GM19351 (cell line): ENCODE data around the gene PHACTR1.

Experiments used
- ATAC-seq: cut with Tn5 transposase; IDR thresholded peaks from one replicate; pipeline ENCODE4 v1.9.1; 2021; ENCODE audit warnings: mild to moderate bottlenecking, moderate library complexity; ENCODE audit not compliant: unreplicated experiment

The PHACTR1 gene

DNA sequence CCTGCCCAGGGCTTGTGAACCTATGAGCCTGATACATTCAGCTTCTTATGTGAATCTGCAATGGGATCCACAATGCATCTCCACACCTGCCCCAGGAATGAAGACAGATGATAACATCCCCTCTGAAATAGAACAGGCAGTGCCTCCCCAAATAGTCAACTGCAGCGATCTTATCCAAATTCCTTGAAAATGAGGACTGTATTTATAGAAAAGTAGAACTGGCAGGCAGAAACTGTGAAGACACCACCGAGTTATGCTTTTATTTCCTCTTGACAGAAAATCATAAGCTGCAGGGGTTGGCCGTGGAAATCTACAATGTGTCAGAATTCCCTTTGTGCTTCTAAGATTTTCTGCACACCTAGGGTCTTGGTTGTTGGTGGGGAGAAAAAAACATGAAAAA, 341.5 kb downstream of the PHACTR1 start:
- no peak for ATAC-seq

DNA sequence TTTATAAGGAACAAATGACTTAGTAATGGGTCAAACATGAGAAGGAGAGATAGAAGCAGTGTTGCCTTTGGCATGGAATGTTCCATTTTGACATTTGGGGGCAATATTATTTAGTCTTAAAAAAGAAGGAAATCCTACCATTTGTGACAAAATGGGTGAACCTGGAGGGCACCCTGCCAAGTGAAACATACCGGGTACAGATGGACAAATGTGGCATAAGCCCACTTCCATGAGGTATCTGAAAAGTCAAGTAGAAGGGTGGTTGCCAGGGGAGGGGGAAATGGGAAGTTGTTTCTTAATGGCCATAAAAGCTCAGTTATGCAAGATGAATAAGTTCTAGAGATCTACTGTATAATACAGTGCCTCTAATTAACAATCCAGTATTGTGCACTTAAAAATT, 342.5 kb downstream of the PHACTR1 start:
- ATAC-seq = no peak

DNA sequence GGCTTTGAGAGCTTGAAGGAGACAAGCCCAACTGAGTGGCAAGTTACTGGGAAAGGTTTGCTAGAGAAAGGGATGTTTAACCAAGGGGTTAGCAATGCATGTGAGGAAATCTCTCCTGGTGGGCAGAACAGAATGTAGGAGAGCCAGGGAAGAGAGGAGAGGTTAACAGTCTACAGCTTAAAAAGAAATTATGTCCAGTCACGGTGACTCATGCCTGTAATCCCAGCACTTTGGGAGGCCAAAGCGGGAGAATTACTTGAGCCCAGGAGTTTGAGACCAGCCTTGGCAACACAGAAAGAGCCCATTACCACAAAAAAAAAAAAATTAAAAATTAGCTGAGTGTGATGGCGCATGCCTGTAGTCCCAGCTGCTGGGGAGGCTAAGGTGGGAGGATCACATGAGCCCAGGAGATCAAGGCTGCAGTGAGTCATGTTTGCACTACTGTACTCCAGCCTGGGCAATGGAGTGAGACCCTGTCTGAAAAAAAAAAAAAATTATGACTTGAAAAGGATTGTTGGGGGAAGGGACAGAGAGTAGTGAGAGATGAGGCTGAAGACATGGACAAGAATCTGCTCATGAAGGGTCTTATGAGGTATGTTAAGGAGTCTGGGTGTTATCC, 346.8 kb downstream of the PHACTR1 start:
- no peak for ATAC-seq

- ATAC-seq = no peak
These were observed 349.0 kb downstream of the PHACTR1 start for GRCh38 chr6:13065581-13065980.

DNA sequence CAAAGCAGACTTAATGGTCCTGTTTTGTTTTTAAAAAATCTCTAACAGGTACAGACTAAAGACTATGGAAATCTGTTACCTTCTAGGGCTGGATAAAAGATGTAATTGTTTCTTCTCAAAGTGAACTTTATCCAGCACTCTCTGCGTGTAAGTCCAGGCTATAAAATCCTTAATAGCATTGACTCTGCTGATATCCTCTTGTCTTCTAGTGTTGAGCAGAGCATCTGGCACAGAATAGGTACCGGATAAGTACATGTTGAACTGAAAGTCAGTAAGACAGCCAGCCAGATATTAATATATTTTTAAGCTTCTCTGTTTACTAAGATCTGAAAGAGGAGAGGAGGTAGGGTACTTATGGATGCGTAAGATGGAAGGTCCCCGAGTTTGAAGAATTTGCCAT, 349.5 kb downstream of the PHACTR1 start:
- no peak for ATAC-seq

DNA sequence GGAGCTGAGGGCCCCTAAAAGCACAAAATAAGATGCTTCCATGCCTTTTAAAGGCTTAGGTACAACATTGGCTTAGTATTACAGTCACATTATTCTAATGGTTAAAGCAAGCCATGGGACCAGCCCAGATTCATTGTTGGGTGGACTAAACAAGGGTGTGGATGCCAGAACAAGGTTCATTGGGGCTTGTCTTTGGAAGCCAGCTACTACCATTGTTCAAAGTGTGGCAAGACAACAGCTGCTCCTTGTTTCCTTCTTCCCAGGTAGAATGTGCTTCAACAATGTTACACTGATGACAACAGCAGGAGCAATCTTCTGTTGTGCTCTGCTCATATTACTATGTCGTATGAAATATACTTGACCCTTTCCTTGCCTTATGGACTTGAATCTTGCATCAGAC, 350.3 kb downstream of the PHACTR1 start:
- no peak for ATAC-seq

- no peak for ATAC-seq
These were observed 352.1 kb downstream of the PHACTR1 start for GRCh38 chr6:13068586-13069210.

- no peak for ATAC-seq
These were observed 355.2 kb downstream of the PHACTR1 start for GRCh38 chr6:13071550-13072345.

DNA sequence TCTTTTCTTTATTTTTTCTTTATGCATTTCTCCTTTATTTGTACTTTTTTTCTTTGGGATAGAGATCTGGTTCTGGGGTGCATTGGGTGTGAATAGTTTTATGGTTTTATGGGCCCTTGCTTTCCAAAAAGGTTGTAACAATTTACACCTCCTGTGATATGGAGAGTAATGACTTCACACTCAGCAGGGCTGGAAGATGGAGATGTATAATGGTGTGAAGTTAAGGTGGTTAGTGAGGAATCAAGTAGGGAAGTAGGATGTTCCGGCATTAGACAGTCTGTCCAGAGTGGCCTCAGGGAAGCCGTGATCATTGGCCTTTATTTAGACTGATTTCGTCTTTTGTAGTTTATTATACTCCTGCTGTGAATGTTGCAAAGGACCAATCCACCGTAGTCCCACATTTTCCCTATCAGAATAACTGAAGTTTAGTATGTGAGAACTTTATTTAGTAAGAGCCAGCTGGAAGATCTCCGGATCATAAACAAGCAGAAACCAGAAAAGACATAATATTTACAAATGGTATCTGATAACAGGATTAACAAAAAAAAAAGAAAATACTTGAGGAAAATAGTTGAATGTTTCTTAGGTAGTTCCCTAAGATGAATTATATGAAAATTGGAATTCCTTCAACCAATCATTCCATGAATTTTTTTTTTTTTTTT, 356.2 kb downstream of the PHACTR1 start:
- ATAC-seq = no peak

- no peak for ATAC-seq
These were observed 358.0 kb downstream of the PHACTR1 start for GRCh38 chr6:13074415-13075140.

DNA sequence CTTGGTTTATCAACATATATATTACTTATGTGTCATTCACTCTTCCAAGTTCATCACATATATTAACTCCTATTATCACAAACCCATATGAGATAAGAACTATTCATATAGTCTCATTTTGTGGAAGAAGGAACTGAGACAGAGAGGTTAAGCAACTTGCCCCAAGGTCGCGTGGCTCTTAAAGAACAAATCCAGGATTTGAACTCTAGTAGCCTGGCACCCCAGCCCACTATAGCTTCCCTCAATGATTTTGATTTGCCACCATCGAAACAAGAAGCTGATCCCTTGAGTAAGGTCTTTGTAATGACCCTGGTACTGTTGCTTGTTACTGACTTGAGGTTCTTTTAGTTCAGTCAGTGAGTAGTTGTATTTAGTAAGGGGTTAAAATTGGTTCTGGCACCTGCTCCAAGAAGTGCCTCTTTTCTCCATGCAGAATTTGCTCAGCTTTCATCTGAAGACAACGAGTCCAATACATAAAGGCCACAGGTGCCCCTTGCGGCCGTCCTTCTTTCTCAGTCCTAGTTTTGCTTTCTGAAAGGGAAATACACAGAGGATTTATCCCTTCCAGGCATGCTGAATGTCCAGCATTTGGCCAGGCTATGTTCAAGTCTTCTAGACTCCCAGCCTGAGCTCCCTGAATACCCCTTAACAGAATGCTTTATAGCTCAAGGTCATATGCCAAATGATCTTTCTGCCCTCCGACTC, 358.7 kb downstream of the PHACTR1 start:
- ATAC-seq = no peak

- no peak for ATAC-seq
These were observed 360.0 kb downstream of the PHACTR1 start for GRCh38 chr6:13076575-13076974.

DNA sequence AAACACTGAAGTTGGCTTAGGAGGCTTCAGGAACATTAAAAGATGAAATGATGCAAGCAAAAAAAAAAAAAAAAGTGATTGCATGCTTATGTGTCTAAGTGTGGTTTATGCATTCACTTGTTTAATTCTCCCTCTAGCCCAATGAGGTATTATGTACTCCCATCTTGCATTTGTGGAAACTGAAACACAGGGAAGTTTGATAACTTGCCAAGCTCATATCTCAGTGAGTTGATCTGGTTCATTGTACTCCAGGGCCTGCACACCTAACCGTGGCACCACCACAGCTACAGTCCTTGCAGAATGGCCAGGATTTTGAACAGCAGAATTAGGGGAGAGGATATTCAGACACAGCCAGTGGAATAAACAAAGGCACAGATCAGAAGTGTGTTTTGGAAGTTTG, 360.6 kb downstream of the PHACTR1 start:
- ATAC-seq = no peak

DNA sequence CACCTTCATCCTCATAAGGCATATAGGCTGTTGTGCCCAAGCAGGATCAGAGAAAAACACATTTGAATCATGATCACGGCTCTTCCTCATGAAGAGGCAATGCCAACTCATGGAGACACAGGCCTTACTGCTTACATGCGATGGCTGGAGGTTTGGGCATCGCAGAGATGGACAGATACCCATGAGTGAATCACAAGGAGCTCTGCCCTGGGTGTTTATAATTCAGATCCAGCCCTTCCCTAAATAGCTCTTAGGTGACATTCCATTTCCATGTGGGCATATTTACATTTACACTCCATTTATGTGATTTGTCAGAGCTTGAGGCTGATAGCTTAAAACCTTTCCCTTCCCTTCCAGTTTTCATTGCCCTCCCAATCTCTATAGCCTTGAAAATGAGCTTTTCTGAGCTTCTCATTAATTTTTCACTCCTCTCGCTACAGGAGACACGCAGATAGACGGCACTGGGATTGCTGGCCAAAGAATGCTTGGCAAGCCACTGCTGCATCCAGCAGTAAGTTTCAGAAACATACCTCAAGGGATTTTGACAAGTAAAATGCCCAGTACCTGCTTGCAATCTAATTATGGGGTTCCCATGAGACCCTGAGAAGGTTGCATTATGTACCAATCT, 362.6 kb downstream of the PHACTR1 start:
- ATAC-seq = no peak

GRCh38 chr6:13080462-13081188, 364.1 kb downstream of the PHACTR1 start:
- no peak for ATAC-seq

DNA sequence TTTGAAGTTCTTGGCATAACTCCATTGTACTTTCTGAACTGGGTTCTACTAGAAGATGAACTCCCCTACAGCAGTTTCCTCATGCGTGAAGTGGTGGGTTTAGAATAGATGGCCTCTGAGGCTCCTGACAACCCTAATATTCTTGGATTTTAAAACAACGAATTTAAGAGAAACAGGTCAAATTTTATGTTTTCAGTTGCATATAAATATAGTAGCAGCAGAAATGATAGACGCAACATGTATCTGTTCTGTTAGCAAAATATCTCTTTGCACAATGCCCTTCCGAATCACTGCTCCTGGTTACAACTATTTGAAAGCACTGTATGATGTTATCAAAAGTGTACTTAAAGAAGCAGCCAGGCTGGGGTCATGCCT, 364.6 kb downstream of the PHACTR1 start:
- ATAC-seq = no peak

DNA sequence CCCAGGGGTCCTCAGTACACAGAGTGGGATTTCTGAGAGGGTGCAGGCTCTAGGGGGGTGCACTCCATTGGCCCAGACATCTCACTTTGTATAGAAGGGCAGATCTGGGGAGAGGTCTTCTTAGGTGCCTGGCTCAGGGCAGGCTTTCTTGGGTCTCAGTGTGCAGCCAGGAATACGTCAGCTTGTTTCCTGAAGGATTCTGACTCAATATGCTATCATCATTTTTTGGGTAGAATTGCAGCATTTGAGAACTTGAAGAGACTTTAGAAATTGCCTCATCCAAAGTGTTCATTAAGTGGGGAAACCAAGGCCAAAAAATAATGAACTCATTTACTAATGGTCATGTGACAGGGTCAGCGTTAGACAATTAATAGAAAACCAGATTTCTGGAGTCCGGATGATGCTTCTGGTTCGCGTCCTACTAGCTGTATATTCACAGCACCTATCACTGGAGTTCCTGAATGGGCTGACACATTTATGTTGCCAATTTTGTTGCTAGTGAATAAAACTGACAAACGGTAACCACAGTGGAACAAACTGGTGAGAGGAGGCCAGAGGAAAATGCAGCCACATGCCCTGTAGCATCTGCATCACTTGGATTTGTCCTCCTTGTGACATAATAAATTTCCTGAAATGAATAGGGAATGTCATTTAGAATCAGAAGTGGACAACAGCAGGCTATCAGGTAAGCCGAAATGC, 372.9 kb downstream of the PHACTR1 start:
- no peak for ATAC-seq

DNA sequence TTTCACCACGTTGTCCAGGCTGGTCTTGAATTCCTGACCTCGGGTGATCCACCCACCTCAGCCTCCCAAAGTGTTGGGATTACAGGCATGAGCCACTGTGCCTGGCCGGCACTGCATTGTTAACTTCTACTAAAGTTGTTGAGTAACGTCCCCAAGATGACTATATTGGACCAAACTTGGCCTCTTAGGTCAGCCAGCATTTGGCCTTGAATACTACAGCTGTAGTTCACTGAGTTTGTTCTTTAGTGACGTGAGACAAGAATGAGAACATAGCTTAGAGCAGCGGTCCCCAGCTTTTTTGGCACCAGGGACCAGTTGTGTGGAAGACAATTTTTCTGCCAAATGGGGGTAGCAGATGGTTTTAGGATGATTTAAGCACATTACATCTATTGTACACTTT, 374.6 kb downstream of the PHACTR1 start:
- ATAC-seq = no peak
